Transverse colon (tissue), 4 donors: Measurements from ENCODE around the gene CASP8.

Experiments used
- EP300 ChIP-seq: sonication (generic); formaldehyde crosslinking; IDR thresholded peaks from one replicate; pipeline ENCODE4 v1.6.1; 2017; ENCODE audit warnings: antibody characterized with exemption, low read depth
- POLR2A ChIP-seq: fragments of 450-650 bp; IDR thresholded peaks from one replicate; pipeline ENCODE4 v1.6.1; 2016; ENCODE audit warnings: antibody characterized with exemption, mild to moderate bottlenecking, moderate library complexity
- POLR2AphosphoS5 ChIP-seq, 3 donors: sonication (generic); formaldehyde crosslinking; IDR thresholded peaks; one replicate each; pipeline ENCODE4 v1.6.1; 2016; ENCODE audit warnings: antibody characterized with exemption in 3 of 3
- TF ChIP-seq, protein P1 (sequence below), 5 experiments: fragments of 200-600 bp in 3 of 5; fragments of 450-650 bp in 2 of 5; sonication (generic) in 3 of 5; IDR thresholded peaks; 1 replicate in 2 of 5; 2 replicates in 3 of 5; pipeline ENCODE4 v1.5.1; 2016 to 2017; ENCODE audit warnings: antibody characterized with exemption in 5 of 5, inconsistent platforms in 3 of 5, mild to moderate bottlenecking in 2 of 5, moderate library complexity in 1 of 5

DNA sequence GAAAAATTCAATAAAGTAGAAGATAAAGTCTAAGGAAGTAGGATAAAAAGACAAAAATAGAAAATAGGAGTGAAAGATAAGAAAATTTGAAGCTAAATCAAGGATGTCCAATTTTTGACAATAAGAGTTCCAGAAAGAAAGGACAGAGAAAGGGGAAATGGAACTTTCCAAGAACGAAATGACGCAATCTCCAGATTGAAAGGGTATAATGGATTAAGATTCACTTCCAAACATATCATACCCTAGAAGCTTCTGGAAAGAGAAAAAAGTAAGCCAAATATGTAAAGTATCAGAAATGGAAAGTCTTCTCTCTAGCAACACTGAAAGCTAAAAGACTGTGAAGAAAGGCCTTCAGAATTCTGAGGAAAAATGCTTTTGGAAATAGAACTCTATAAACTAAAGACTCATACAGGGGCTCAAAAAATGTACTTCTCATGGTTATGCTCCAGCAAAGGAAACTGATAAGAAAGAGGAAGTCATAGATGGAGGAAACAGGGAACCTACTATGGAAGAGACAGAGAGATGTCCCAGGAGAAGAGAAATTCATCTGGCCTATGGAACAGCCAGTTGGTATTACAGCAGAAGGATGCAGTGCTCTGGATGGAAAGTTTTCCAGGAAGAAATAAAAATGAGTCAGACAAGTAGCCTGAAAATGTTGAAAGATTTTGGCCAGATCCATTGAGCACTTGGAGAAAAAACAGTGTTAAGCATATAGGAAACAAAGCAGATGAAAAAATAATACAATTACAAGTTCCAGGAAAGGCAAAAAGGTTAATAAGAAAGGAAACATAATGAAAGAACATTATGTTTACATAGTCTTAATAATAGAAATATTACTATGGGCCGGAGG, 20.1 kb downstream of the CASP8 start:
- TF ChIP-seq, protein P1, sequence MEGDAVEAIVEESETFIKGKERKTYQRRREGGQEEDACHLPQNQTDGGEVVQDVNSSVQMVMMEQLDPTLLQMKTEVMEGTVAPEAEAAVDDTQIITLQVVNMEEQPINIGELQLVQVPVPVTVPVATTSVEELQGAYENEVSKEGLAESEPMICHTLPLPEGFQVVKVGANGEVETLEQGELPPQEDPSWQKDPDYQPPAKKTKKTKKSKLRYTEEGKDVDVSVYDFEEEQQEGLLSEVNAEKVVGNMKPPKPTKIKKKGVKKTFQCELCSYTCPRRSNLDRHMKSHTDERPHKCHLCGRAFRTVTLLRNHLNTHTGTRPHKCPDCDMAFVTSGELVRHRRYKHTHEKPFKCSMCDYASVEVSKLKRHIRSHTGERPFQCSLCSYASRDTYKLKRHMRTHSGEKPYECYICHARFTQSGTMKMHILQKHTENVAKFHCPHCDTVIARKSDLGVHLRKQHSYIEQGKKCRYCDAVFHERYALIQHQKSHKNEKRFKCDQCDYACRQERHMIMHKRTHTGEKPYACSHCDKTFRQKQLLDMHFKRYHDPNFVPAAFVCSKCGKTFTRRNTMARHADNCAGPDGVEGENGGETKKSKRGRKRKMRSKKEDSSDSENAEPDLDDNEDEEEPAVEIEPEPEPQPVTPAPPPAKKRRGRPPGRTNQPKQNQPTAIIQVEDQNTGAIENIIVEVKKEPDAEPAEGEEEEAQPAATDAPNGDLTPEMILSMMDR (IDR thresholded peaks at IDR 0.05) = no peak
- TF ChIP-seq POLR2AphosphoS5 (IDR thresholded peaks at IDR 0.05) (no peak), POLR2A (no peak), EP300 (no peak)
